HG03439 (cell line): Measurements from ENCODE around the gene PEX26.
"Not testable (repeated sequence)": the region's sequence is repeated elsewhere in the genome, so short reads cannot be mapped to it uniquely, and the experiment has no call there.

Source experiments
- ATAC-seq: cut with Tn5 transposase; IDR thresholded peaks from one replicate; pipeline ENCODE4 v1.9.1; 2021; ENCODE audit warnings: mild to moderate bottlenecking, moderate library complexity; ENCODE audit not compliant: unreplicated experiment

PEX26 gene

DNA sequence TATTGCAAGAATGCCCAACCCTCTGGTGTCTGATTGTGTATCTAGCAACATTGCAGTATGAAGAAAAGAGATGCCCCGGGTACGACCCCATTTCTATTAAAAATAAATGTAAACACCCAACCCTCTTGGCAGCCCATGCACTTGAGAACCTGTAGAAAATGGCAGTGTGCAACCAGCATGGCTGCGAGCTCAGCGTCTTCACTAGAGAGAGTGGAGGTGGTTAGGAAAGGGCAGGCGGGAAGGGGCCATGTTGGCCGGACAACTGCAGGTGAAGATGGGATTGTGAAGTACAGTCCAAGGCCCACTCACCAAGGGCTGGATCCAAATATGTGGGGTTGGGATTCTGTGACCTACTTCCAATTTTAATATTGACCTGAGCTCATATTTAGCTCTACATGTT is 15.9 kb downstream of the PEX26 start:
- ATAC-seq, result no peak

DNA sequence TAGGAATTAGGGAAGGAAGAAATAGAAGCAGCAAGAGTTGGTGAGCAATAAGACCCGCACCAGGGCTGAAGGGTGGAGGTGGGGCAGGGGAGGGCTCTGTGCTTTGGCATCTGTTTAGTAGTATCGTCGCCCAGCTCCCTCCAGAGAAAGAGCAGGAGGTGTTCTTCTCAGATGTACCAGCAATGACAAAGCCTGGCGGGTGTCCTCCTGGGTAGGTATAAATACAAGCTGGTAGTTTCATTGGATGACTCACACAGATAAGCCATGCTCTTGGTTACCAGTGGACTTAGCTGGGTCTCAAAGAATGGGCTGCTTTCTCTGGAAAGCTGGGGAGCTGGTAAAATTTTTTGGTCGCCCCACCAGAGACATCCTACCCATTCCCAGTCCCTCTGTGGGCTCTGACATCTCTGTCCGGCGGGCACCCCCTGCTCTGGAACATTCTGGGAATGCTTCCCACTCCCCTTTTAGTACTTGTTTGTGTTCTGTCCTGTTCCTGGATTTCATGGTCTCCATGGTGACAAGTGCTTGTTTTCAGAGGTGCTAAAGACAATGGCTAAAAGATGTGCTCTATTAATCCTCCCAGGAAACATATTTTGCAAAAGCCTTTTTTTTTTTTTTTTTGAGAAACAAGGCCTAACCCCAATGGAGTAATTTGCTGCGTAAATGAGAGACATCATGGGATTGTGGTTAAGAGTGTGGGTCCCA is 17.5 kb downstream of the PEX26 start:
- no peak for ATAC-seq

DNA sequence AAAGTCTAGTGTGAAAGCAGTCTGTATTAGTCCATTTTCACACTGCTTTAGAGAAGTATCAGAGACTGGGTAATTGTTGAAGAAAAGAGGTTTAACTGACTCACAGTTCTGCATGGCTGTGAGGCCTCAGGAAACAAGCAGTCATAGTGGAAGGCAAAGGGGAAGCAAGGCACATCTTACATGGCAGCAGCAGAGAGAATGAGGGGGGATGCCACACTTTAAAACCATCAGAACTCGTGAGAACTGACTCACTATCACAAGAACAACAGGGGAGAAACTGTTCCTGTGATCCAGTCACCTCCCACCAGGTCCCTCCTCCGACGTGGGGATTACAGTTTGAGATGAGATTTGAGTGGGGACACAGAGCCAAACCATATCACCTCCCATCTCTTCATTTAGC is 19.0 kb downstream of the PEX26 start:
- no peak for ATAC-seq

DNA sequence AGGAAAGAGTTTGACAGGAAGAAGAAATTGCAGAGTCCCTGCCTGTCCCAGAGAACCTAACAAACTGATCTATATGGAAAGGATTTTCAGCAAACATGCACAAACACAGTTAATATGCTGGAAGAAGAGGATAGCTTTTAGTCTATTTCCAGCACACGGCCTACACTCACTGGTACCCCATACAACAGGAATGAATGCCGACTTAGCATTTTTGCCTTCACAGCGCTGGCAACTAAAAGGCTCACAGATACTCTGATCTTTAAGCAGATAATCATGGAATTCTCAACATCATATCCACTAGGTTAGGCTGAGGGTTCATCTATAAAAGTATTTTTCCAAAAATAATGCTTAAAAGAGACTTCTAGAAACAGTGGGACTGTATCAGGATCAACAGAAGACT is 23.0 kb downstream of the PEX26 start:
- ATAC-seq, result no peak

DNA sequence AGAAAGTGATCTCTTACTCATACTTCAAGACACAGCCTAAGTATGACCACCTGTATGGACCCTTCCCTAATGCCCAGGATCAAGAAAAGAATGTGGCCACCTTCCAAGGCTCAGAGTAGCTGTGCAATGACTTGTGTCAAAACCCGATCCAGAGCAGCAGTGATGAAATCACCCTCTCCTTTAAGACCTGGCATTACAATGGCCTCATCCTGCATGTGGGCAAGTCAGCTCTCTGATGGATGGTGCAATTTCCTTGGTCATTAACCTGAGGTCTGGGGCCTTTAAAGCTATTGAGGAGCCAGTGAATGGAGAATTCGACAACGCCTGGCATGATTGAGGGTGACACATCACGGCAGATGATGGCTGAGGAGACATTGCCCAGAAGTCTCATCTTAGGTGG is 23.7 kb downstream of the PEX26 start:
- ATAC-seq, result no peak

DNA sequence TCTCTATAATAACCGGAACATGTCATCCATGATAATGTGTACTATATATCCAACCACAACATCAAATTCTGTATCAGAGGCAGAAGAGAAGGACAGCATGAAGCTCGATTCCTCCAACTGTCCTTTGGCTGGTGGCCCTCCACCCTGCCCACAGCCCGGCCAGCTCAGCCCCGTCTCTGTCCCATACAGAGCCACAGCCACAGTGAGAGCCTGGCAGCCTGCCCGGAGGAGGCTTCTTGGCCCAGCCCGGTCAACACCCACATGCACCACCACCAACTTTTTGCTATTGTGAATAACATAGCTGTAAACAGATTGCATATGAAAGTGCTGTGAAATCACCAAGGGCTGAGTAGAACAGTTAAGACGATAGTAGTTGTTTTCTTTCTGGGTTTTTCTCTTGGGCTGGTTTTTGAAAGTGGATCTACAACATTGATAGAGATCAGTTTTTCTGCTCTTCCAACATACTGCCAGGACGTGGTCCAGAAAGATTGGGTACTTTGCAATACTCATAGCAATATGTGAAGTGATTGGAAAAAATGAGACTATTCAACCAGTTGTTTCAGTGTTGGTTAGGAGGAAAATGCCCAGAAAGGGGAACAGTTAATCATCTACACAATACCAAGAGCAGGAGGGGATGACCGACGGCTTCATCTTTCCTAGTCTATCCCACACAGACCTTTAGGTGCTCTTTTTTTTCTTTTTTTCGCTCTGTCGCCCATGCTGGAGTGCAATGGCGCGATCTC is 25.9 kb downstream of the PEX26 start:
- ATAC-seq, result no peak

DNA sequence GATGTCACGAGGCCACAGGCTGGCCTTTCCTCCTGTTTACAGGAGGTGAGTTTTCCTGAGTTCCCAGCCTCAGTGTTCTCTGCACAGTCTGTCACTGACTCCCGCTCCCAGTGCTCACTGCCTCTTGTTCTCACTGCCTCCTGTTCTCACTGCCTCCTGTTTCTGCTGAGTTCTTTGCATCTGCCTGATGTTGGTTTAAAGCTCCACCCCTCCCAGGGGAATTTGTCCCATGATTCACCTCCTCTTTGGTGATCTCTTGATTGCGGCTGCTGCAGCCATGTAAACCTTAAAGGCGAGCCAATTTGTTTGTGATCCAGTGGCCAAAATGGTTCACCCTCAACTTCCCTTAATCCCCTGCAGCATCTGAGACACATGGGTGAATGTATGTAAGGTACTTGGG is 26.8 kb downstream of the PEX26 start:
- ATAC-seq, result no peak

DNA sequence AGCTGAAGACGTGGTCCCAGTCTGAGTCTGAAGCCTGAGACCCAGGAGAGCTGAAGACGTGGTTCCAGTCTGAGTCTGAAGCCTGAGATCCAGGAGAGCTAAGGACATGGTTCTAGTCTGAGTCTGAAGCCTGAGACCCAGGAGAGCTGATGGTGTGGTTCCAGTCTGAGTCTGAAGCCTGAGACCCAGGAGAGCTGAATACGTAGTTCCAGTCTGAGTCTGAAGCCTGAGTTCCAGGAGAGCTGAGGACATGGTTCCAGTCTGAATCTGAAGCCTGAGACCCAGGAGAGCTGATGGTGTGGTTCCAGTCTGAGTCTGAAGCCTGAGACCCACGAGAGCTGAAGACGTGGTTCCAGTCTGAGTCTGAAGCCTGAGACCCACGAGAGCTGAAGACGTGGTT is 28.2 kb downstream of the PEX26 start:
- ATAC-seq, result not testable (repeated sequence)

DNA sequence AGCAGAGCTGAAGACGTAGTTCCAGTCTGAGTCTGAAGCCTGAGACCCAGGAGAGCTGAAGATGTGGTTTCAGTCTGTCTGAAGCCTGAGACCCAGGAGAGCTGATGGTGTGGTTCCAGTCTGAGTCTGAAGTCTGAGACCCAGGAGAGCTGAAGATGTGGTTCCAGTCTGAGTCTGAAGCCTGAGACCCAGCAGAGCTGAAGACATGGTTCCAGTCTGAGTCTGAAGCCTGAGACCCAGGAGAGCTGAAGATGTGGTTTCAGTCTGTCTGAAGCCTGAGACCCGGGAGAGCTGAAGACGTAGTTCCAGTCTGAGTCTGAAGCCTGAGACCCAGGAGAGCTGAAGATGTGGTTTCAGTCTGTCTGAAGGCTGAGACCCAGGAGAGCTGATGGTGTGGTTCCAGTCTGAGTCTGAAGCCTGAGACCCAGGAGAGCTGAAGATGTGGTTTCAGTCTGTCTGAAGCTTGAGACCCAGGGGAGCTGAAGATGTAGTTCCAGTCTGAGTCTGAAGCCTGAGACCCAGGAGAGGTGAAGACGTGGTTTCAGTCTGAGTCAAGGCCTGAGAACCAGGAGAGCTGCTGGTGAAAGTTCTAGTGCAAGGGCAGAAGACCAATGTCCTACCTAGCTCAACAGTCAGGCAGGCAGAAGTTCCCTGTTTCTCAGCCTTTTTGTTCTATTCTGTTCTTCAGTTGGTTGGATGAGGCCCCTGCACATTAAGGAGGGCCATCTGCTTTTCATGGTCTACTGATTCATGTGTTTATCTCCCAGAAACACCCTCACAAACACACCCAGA is 29.0 kb downstream of the PEX26 start:
- ATAC-seq, result not testable (repeated sequence)

DNA sequence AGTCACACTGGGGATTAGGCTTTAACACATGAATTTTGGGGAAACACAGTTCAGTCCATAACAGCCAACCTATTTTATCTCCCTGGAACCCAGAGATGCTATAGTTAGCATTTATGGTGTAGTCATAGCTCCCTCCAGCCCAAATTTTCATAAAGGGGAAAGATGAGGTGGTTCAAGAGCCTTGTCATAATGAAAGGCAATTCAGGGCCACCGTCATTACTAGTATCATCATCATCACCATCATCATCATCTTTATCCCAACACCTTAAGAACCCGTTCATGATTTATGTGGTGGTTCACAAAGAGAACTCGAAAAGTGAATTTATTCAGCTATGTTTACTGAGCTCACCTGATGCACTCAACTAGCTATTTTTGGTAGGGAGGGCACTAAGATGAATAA is 30.4 kb downstream of the PEX26 start:
- ATAC-seq, result no peak

DNA sequence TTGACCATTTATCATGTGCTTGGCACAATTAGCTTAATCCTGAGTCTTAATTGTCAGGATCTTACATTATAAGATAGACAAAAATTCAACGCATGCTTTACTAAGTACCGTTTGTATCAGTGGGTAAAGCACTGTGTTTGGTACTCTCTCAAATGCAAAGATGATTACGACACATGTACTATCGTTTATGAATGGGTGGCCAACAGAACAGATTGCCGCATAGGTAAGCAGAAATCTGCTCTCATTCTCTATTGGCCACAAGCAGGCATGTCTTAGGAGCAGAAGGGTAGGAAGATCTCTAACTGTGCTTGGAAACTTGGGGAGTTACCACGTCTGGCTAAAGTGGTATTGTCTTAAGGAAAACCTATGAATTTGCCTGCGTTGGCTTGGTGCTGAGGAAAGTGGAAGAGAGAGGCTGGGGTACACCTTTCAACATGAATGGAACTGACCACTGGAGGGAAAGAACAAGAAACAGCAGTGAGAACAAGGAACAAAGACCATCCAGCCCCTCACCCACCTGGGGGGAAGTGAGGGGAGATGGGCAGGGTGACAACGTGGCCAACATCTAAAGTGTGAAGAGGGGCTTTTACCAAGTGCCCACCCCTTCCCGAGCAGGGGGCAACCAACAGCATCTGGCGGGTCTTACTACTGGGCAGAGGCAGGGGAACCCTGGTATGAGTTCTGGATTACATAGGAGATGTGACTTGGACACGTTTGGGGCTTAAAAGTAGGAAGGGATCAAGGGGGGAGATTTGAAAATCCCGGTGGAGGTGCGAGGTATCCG is 31.8 kb downstream of the PEX26 start:
- ATAC-seq, result no peak

DNA sequence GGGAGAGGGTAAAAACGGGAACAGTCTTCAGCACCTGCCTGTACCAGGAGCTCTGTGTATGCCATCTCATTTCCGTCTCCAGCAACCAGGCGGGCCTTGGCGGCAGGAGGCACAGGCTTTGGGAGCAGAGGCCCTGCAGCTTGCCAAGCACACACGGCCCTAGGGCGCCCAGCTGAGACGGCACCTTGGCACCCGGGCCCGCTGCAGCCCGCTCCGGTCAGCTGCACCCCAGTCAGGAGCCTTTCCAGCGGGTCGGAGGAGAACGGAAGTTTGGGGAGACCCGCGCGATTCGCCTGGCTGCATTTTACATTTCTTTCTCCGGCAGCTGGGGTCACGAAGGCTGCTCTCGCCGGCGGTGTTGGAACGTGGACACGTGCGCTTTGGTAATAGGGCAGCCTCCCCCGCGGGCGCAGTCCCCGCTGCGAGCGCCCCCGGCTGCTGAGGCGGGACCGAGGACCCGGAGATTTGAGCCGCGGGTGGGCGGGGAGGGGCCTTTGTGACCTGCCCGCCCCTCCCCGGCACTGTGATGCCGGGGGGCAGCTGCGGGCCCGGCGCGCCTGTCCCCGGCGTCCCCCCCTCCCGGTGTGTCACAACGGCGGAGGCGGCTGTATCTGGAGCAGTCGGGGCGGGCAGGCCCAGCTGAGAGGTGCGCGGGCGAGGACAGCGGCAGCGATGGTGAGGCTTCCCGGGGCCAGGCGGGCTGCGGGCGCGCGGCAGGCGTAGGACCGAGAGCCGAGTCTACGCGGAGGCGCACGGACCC is 32.6 kb downstream of the PEX26 start, which contains the start of gene TUBA8:
Gene TUBA8 (plus strand): TSS at position 616 of the 760 bp plus-strand sequence. CDS start 57 bp downstream, at position 673.
- peak; percentile 48 for ATAC-seq

DNA sequence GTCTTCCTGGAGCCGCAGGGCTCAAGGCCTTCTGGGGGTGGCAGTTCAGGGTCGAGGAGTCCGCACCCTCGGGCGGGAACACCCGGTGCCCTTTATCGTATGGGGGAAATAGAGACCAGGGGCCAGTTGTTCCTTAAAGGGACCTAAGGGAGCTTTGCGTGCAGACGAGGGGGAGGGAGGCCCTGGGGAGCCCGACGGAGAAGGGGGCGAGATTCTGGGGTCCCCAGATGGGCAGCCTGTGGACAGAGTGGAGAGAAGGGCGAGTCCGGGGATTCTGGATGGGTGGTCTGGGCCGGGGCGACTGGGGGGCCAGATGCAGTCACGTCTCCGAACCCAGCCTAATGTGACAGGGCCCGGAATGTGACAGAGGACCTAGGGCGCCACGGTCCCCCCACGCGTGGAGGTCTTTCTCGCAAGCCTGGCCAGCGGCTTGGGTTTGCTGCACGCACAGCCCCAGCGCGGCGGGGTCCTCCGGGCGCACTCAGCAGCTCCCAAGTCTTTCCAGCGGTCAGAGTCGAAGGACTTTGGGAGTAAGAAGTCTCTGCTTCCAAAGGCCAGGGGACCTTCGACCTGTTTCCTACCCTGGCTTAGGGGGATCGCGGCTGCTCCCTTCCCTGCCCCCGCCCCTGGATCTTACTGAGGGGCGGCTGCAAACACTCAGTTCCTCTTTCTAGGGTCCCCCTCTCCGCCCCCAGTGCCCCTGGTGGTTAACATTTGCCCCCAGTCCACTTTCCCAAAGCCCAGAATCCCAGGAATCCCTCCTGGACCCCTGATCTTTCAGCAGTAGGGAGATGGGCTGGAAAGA is 33.4 kb downstream of the PEX26 start:
- no peak for ATAC-seq

DNA sequence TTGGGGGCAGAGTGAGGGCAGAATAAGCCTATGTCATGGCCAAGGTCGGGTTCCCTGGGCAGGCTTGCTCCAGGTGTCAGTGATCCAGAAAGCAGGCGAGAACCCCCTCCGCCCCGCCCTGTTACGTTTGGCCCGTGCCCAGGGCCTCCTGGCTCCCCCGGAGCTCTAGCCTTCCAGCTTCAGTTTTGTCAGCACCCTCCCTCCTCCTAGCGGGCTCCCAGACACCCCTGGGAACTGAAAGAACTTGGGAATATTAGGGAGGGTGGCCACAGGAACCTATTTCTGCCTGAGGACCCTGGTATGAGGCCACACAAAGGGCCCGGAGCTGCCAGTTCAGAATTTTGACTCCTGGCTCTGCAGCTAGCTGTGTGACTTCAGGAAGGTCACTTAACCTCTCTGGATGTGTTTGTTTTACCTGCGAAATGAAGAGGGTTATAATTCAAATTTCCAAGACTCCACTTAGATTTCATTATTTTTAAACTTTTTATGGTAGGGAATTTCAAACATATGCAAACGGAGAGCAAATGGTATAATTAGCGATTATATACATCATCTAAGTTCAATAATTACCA is 34.1 kb downstream of the PEX26 start:
- ATAC-seq, result no peak

DNA sequence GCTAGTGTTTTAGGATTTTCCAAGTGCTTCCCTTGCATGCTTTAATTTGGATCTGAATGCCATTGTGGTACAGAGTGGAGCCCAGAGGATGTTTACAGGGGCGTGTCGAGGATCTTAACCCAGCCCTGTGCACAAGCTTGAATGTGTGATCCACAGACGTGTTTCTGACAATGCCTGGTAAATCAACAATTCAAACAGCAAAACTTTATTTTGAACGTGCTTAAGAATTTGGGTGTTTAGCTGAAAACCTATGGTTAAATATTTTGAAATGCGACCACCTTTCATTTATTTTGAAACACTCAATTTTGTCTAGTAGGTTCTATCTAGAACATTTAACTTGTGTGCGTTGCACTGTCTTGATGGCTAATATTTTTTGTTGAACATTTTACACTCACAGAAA is 34.6 kb downstream of the PEX26 start:
- no peak for ATAC-seq

DNA sequence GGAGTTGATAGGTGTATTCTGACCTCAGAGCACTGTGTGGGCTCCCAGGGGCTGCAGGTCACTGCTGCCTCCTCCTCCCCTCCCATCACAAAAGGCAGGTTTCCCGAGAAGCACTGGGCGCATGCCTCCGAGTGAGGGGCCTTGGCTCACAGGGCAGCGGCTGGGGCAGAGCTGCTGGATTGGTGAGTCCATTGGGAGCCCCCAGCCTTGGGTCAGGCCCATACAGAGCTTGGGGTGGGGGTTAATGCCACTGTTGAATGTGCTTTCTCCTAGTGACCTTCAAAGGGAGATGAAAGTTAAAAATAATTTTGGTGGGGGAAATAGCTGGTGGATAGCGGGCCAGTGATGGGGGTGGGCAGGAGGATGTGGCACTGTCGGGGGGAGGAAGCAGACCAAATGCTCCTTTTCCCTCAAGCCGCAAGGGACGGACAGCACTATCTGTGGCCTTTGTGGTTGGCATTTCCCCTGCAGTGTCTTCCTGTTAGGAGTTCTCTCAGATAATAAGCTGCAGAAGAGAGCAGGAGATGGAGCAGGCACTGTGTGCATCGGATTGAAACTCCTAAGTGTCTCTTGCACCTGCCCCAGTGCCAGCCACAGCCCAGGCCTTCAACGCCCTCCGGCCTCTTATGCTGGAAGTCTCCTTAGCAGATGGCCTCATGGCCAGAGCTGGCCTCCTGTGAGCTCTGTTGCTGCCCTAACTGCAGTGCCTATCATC is 36.0 kb downstream of the PEX26 start:
- ATAC-seq, result no peak

DNA sequence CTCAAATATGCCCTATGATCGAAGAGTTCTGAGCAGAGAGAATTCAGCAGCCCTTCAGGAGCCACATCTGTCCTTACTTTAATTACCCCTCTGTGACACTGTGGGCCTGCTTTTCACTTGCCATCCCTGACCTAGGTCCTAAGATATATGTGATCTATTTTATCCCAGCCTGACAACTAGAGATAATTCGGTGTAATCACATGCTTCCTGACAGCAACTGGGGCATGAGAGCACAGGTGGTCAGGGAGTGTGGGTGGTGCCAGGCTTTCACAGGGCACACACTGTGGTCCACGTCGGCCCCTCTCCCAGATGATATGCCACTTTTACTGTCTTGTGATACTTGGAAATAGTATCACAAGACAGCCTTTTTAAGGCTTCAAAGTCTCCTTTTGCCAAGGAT is 36.7 kb downstream of the PEX26 start:
- no peak for ATAC-seq

DNA sequence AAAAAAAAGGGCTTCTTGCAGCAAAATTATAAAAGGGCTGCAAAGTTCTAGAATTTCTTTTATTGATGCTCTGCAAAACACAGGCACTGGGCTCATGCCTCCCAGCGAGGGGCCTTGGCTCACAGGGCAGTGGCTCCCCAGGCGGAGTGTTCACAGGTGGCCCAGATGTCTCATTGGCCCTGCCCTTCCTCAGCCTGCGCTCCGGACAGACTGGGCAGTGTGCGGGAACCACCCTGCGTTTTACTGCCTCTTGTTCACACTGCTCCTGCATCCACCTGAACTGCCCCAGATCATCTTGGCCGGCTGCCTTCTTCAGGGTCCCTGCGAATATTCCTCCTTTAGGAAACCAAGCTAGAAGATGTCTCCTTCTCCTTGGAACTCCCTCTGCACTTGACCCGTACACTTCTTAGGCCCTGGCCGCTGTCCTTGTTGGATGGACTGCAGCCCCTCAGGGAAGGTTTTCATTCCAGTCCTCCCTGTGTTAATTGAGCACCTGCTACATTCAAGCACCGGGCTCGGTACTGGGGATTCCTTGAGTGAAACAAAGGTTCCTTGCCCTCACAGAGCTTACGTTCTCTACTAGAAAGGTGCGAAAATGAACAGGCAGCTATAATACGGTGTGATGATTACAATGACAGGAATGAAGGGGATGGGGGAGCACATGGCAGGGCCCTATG is 37.3 kb downstream of the PEX26 start:
- ATAC-seq, result no peak
